ENCODE results near the gene LRIT1.

The LRIT1 gene

GRCh38 chr10:84254552-84255478, 13.5 kb upstream of the LRIT1 start:
- no peak for DNase-seq

GRCh38 chr10:84248794-84249193, 7.4 kb upstream of the LRIT1 start:
- DNase-seq = no peak

GRCh38 chr10:84247496-84247895, 6.2 kb upstream of the LRIT1 start:
- DNase-seq = no peak

GRCh38 chr10:84244651-84245270, 3.4 kb upstream of the LRIT1 start, which contains the start of gene RGR:
TSS of gene RGR (plus strand) at chr10:84245053. CDS start at chr10:84245091, 38 bp downstream.
- peak; percentile 66 for DNase-seq

GRCh38 chr10:84243759-84244158, 2.4 kb upstream of the LRIT1 start:
- DNase-seq = no peak

- no peak for DNase-seq
These were observed 2.4 kb downstream of the LRIT1 start for GRCh38 chr10:84238909-84239308.

GRCh38 chr10:84237199-84238051, 3.9 kb downstream of the LRIT1 start:
- DNase-seq = no peak

GRCh38 chr10:84236807-84237198, 4.5 kb downstream of the LRIT1 start:
- DNase-seq = no peak

- no peak for DNase-seq
These were observed 6.2 kb downstream of the LRIT1 start for GRCh38 chr10:84235096-84235495.

- DNase-seq = no peak
These were observed 6.9 kb downstream of the LRIT1 start for GRCh38 chr10:84234479-84234878.

- no peak for DNase-seq
These were observed 7.4 kb downstream of the LRIT1 start for GRCh38 chr10:84233940-84234339.

GRCh38 chr10:84232376-84232775, 9.0 kb downstream of the LRIT1 start:
- DNase-seq = no peak

GRCh38 chr10:84230359-84230758, 11.0 kb downstream of the LRIT1 start:
- no peak for DNase-seq

- no peak for DNase-seq
These were observed 13.5 kb downstream of the LRIT1 start for GRCh38 chr10:84227810-84228209.

GRCh38 chr10:84226616-84227015, 14.7 kb downstream of the LRIT1 start:
- no peak for DNase-seq

- DNase-seq = no peak
These were observed 15.7 kb downstream of the LRIT1 start, which contains the start of gene LRIT2 for GRCh38 chr10:84225427-84226173. TSS of gene LRIT2 (minus strand) at chr10:84225544. CDS start at chr10:84225520, 24 bp downstream.

- no peak for DNase-seq
These were observed 16.8 kb downstream of the LRIT1 start for GRCh38 chr10:84224411-84225028.

GRCh38 chr10:84221916-84222315, 19.4 kb downstream of the LRIT1 start:
- DNase-seq = no peak

GRCh38 chr10:84217746-84218145, 23.6 kb downstream of the LRIT1 start:
- DNase-seq = no peak

GRCh38 chr10:84216834-84217233, 24.5 kb downstream of the LRIT1 start:
- no peak for DNase-seq

GRCh38 chr10:84214612-84215235, 26.6 kb downstream of the LRIT1 start:
- no peak for DNase-seq
